SK-N-SH (cell line): ENCODE results near the gene CASKIN1. TPM values are rescaled to one million over a fixed set of nuclear protein-coding genes. Genes with fewer than 3 reads are reported as not detected.

Source experiments
- CTCF ChIA-PET: fragments of 300-600, 350-600 bp; formaldehyde crosslinking; extraction: SDS; loops from one replicate; lab custom pipeline; 2021; lab: Yijun Ruan, JAX
- POLR2A ChIA-PET: fragments of 350-600 bp; sonication (Branson Sonifier 250); formaldehyde crosslinking; extraction: SDS; loops from one replicate; lab custom pipeline; 2020; ENCODE audit warnings: antibody characterized with exemption, inconsistent platforms; lab: Yijun Ruan, JAX
- DNase-seq: peaks from one replicate; pipeline ENCODE4 v3.0.0; 2012
- H2AFZ ChIP-seq: fragments of 200-600 bp; sonication (generic); 2 replicates; pipeline ENCODE4 v1.8.1; 2016; ENCODE audit warnings: antibody characterized with exemption, mild to moderate bottlenecking, low read depth
- H3F3A ChIP-seq: fragments of 200-600 bp; sonication (generic); replicated peaks from 2 replicates; pipeline ENCODE3; 2016; ENCODE audit warnings: antibody characterized with exemption, mild to moderate bottlenecking; ENCODE audit not compliant: insufficient read depth
- H3K27ac ChIP-seq, 2 experiments: fragments of 200-500 bp in 1 of 2; fragments of 200-600 bp in 1 of 2; sonication (Bioruptor generic) in 1 of 2; sonication (generic), shearing (Covaris generic) in 1 of 2; 2 replicates each; pipeline versions ENCODE4 v1.5.1 to v1.6.1; 2014 to 2016; ENCODE audit warnings: low read depth in 2 of 2, inconsistent platforms in 1 of 2, low read length in 1 of 2, mild to moderate bottlenecking in 1 of 2, mixed read lengths in 1 of 2
- H3K27me3 ChIP-seq: fragments of 200-600 bp; sonication (generic), shearing (Covaris generic); 2 replicates; pipeline ENCODE4 v1.6.1; 2016; ENCODE audit warnings: mixed run types; ENCODE audit not compliant: insufficient read depth
- H3K36me3 ChIP-seq, 2 experiments: fragments of 200-500 bp in 1 of 2; fragments of 200-600 bp in 1 of 2; sonication (Bioruptor generic) in 1 of 2; sonication (generic) in 1 of 2; replicated peaks in 1 of 2; 2 replicates each; pipeline versions ENCODE3 to v1.5.1; 2014 to 2016; ENCODE audit warnings: low read length in 1 of 2, mild to moderate bottlenecking in 1 of 2; ENCODE audit not compliant: insufficient read depth in 2 of 2, control insufficient read depth in 1 of 2
- H3K4me1 ChIP-seq, 2 experiments: fragments of 200-500 bp in 1 of 2; fragments of 200-600 bp in 1 of 2; sonication (Bioruptor generic) in 1 of 2; sonication (generic), shearing (Covaris generic) in 1 of 2; 2 replicates each; pipeline versions ENCODE4 v1.5.1 to v1.6.1; 2014 to 2016; ENCODE audit warnings: low read depth in 1 of 2, low read length in 1 of 2, mixed run types in 1 of 2; ENCODE audit not compliant: insufficient read depth in 2 of 2, control insufficient read depth in 1 of 2
- H3K4me2 ChIP-seq: fragments of 200-600 bp; sonication (generic), shearing (Covaris generic); 2 replicates; pipeline ENCODE4 v1.6.1; 2017; ENCODE audit warnings: mixed run types
- H3K4me3 ChIP-seq, 2 experiments: fragments of 200-500 bp in 1 of 2; fragments of 200-600 bp in 1 of 2; sonication (Bioruptor generic) in 1 of 2; sonication (generic), shearing (Covaris generic) in 1 of 2; 2 replicates each; pipeline versions ENCODE4 v1.5.1 to v1.8.1; 2014 to 2016; ENCODE audit warnings: low read depth in 2 of 2, inconsistent platforms in 1 of 2, low read length in 1 of 2, mild to moderate bottlenecking in 1 of 2, mixed read lengths in 1 of 2, moderate library complexity in 1 of 2
- H3K79me2 ChIP-seq: fragments of 200-600 bp; sonication (generic); 2 replicates; pipeline ENCODE4 v1.8.1; 2017; ENCODE audit warnings: mild to moderate bottlenecking; ENCODE audit not compliant: insufficient read depth
- H3K9ac ChIP-seq: fragments of 200-600 bp; sonication (generic); 2 replicates; pipeline ENCODE4 v1.6.1; 2017; ENCODE audit warnings: mixed run types
- H3K9me2 ChIP-seq: fragments of 200-600 bp; sonication (generic); 2 replicates; pipeline ENCODE4 v1.6.1; 2017; ENCODE audit warnings: mixed run types
- H3K9me3 ChIP-seq: fragments of 200-600 bp; sonication (generic); 2 replicates; pipeline ENCODE4 v1.6.1; 2017; ENCODE audit warnings: mixed run types, mild to moderate bottlenecking, moderate library complexity
- H4K20me1 ChIP-seq: fragments of 200-600 bp; sonication (generic); 2 replicates; pipeline ENCODE4 v1.6.1; 2017; ENCODE audit warnings: mild to moderate bottlenecking, mixed run types; ENCODE audit not compliant: insufficient read depth
- CHD2 ChIP-seq: fragments of 150-350 bp; IDR thresholded peaks from 2 replicates; pipeline ENCODE4 v1.6.1; 2018; ENCODE audit warnings: low read length; ENCODE audit not compliant: partially characterized antibody
- EP300 ChIP-seq, 2 experiments: IDR thresholded peaks; 2 replicates each; pipeline versions ENCODE4 v1.4.0 to v1.6.1; 2012; ENCODE audit warnings: borderline replicate concordance in 1 of 2, low read depth in 1 of 2, low read length in 1 of 2
- FOXJ3 ChIP-seq: sonication (generic); formaldehyde crosslinking; IDR thresholded peaks from 2 replicates; pipeline ENCODE4 v1.5.1; 2020; ENCODE audit warnings: mild to moderate bottlenecking, missing genetic modification reagents
- FOXM1 ChIP-seq: IDR thresholded peaks from 2 replicates; pipeline ENCODE4 v1.4.0; 2012; ENCODE audit warnings: low read depth, mild to moderate bottlenecking
- GATA2 ChIP-seq: sonication (generic); formaldehyde crosslinking; IDR thresholded peaks from 2 replicates; pipeline ENCODE4 v1.5.0; 2020; ENCODE audit warnings: mild to moderate bottlenecking, missing genetic modification reagents
- MAX ChIP-seq: IDR thresholded peaks from 2 replicates; pipeline ENCODE4 v1.4.0; 2012; ENCODE audit warnings: low read depth
- MXI1 ChIP-seq: IDR thresholded peaks from 2 replicates; pipeline ENCODE4 v1.6.1; 2012; ENCODE audit warnings: mild to moderate bottlenecking, low read depth, low read length, improper control_type of control experiment
- NFIC ChIP-seq: IDR thresholded peaks from 2 replicates; pipeline ENCODE4 v1.4.0; 2012; ENCODE audit warnings: borderline replicate concordance
- PBX3 ChIP-seq: IDR thresholded peaks from 2 replicates; pipeline ENCODE4; 2012
- POLR2AphosphoS5 ChIP-seq: IDR thresholded peaks from 2 replicates; pipeline ENCODE4 v1.6.1; 2012; ENCODE audit warnings: low read depth, low read length
- RCOR1 ChIP-seq: fragments of 150-350 bp; IDR thresholded peaks from 2 replicates; pipeline ENCODE4 v1.6.1; 2017; ENCODE audit warnings: antibody characterized with exemption, low read length
- REST ChIP-seq: IDR thresholded peaks from 2 replicates; pipeline ENCODE4 v1.6.1; 2012; ENCODE audit warnings: mild to moderate bottlenecking, low read depth, low read length, moderate library complexity
- RFX5 ChIP-seq: IDR thresholded peaks from 2 replicates; pipeline ENCODE4 v1.6.1; 2012; ENCODE audit warnings: mild to moderate bottlenecking, improper control_type of control experiment, low read length
- SIN3A ChIP-seq: IDR thresholded peaks from 2 replicates; pipeline ENCODE4 v1.6.1; 2012; ENCODE audit warnings: low read depth, mild to moderate bottlenecking, low read length, moderate library complexity, borderline replicate concordance
- SMC3 ChIP-seq: IDR thresholded peaks from 2 replicates; pipeline ENCODE4 v1.6.1; 2012; ENCODE audit warnings: low read depth, low read length, improper control_type of control experiment
- TAF1 ChIP-seq: IDR thresholded peaks from 2 replicates; pipeline ENCODE4 v1.6.1; 2012; ENCODE audit warnings: low read depth, mild to moderate bottlenecking, low read length, moderate library complexity, borderline replicate concordance
- TCF12 ChIP-seq: IDR thresholded peaks from 2 replicates; pipeline ENCODE4 v1.4.0; 2012
- YY1 ChIP-seq: IDR thresholded peaks from 2 replicates; pipeline ENCODE4 v1.4.0; 2012; ENCODE audit warnings: low read depth, mild to moderate bottlenecking
- WGBS: methylation state at CpG from one replicate; pipeline ENCODE4 v1.1.6; 2017; ENCODE audit warnings: low lambda C conversion rate; 5-methylcytosine and 5-hydroxymethylcytosine counted together
- polyA plus RNA-seq, 3 experiments: library from polyadenylated mRNA; depleted of rRNA; stranded (reverse); fragments of >200 nt; gene quantifications; 2 replicates each; pipeline ENCODE4 v1.2.3, GENCODE V29; 2012

Gene CASKIN1
- polyA plus RNA-seq, 1 of the 3 experiments (the other 2 are of a cell fraction) = 1.7 TPM

GRCh38 chr16:2151188-2152091 is 45.0 kb downstream of the CASKIN1 start:
- peak overlapping the region; percentile 1 to 53; a peak in 3 of 4 replicates for H3K27ac ChIP-seq
- no peak for DNase-seq
- H3K27me3 ChIP-seq = no peaks in the 10 kb centered on the region
- peaks cover 41 to 73% of the 10 kb centered on the region in 2 experiments; a peak in 3 of 4 replicates for H3K4me1 ChIP-seq
- POLR2A ChIA-PET = interaction anchor here (1.1 to 1.5 kb wide), 3 partner anchors 11 to 147 kb away, joined by 3 to 6 read pairs (median 5); partner anchors contain the start of genes NTHL1 and TSC2
- H3F3A ChIP-seq = peaks cover 45% of the 10 kb centered on the region
- H3K9me3 ChIP-seq = no peaks in the 10 kb centered on the region
- H3K36me3 ChIP-seq = peaks cover 20 to 34% of the 10 kb centered on the region in 2 experiments
- no peak for TF ChIP-seq YY1
- TF ChIP-seq SIN3A = peak; percentile 12; the same call in 1 of the 2 replicates
- peak overlapping the region; percentile 96 for H3K4me2 ChIP-seq
- H3K9me2 ChIP-seq = no peaks in the 10 kb centered on the region
- peak overlapping the region; percentile 89 for H3K9ac ChIP-seq
- peaks cover 83% of the 10 kb centered on the region for H4K20me1 ChIP-seq
- CTCF ChIA-PET = interaction anchor here (0.6 to 6.9 kb wide), 8 partner anchors 11 to 148 kb away, joined by 3 to 55 read pairs (median 6); partner anchors contain the start of genes NTHL1 and TSC2
- H2AFZ ChIP-seq = no peak overlapping the region
- H3K79me2 ChIP-seq = peaks cover 66% of the 10 kb centered on the region
- 71% methylated on average over 11 of the region's 13 CpGs for WGBS
- H3K4me3 ChIP-seq = peak overlapping the region in 1 of 2 experiments; percentile 1; a peak in 1 of 4 replicates

GRCh38 chr16:2150418-2151187 is 45.8 kb downstream of the CASKIN1 start:
- peak; percentile 64 for DNase-seq
- TF ChIP-seq RFX5 (no peak), MAX (no peak), TAF1 (no peak), RCOR1 (no peak), CHD2 (no peak), PBX3 (no peak; the same call in 1 of the 2 replicates), POLR2AphosphoS5 (peak; percentile 10), FOXM1 (no peak), SMC3 (no peak), SIN3A (peak; percentile 29; the same call in 1 of the 2 replicates), REST (no peak), TCF12 (no peak), MXI1 (0 out of 2 replicates have a peak, but pooled peaks have one; percentile 27), EP300 (IDR thresholded peaks at IDR 0.05; ENCODE audit: borderline replicate concordance in 1 of 2, low read depth in 1 of 2, low read length in 1 of 2) (no peak), NFIC (no peak), FOXJ3 (CRISPR knock-in tag) (no peak), GATA2 (no peak)

More at GRCh38 chr16:2150418-2151187, 45.8 kb downstream of the CASKIN1 start:
- Histone ChIP-seq H3K4me3 (peak overlapping the region in 1 of 2 experiments; percentile 50; a peak in 2 of 4 replicates), H3K9me3 (no peaks in the 10 kb centered on the region), H3K27me3 (no peaks in the 10 kb centered on the region), H3K36me3 (peaks cover 20 to 34% of the 10 kb centered on the region in 2 experiments), H3K9ac (peak overlapping the region; percentile 19; the same call in 1 of the 2 replicates), H3K4me2 (peak overlapping the region; percentile 96), H3K4me1 (peaks cover 41 to 73% of the 10 kb centered on the region in 2 experiments; a peak in 3 of 4 replicates), H3F3A (peaks cover 45% of the 10 kb centered on the region), H3K27ac (peak overlapping the region; percentile 29 to 65; a peak in 3 of 4 replicates), H3K79me2 (peaks cover 59% of the 10 kb centered on the region), H2AFZ (no peak overlapping the region), H4K20me1 (peaks cover 83% of the 10 kb centered on the region), H3K9me2 (no peaks in the 10 kb centered on the region)
- 54% methylated on average over 11 of the region's 18 CpGs for WGBS
- ChIA-PET CTCF (interaction anchor here (0.6 to 6.9 kb wide), 8 partner anchors 10 to 147 kb away, joined by 3 to 55 read pairs (median 6); partner anchors contain the start of genes NTHL1 and TSC2), POLR2A (interaction anchor here (1.1 to 1.5 kb wide), 3 partner anchors 12 to 146 kb away, joined by 3 to 6 read pairs (median 5); partner anchors contain the start of genes NTHL1 and TSC2)
